ENCODE data around the gene RET.
A peak's percentile ranks its signal among the peaks of the same experiment; 100 is the strongest.
"Not testable (repeated sequence)": the region's sequence is repeated elsewhere in the genome, so short reads cannot be mapped to it uniquely, and the experiment has no call there.

RET gene

GRCh38 chr10:43137717-43138020 lies 60.8 kb downstream of the RET start:
- DNase-seq: peak; percentile 28

- DNase-seq: peak; percentile 85
Measured at GRCh38 chr10:43138021-43138756, 61.3 kb downstream of the RET start, which contains the start of gene CSGALNACT2. Gene CSGALNACT2 (plus strand): TSS chr10:43138445. CDS start chr10:43155150, 16,705 bp downstream.

GRCh38 chr10:43138757-43139241 lies 61.9 kb downstream of the RET start:
- no peak for DNase-seq

GRCh38 chr10:43141421-43141820 lies 64.6 kb downstream of the RET start:
- no peak for DNase-seq

GRCh38 chr10:43145311-43145710 lies 68.4 kb downstream of the RET start:
- DNase-seq: no peak

GRCh38 chr10:43145936-43146335 lies 69.1 kb downstream of the RET start:
- DNase-seq: not testable (repeated sequence)

GRCh38 chr10:43151371-43151770 lies 74.5 kb downstream of the RET start:
- DNase-seq: no peak

GRCh38 chr10:43153901-43154300 lies 77.0 kb downstream of the RET start:
- DNase-seq: no peak

- DNase-seq: no peak
Measured at GRCh38 chr10:43155221-43155620, 78.4 kb downstream of the RET start.

GRCh38 chr10:43155741-43156140 lies 78.9 kb downstream of the RET start:
- DNase-seq: no peak

GRCh38 chr10:43156590-43157341 lies 79.9 kb downstream of the RET start:
- DNase-seq: no peak

GRCh38 chr10:43158636-43159035 lies 81.8 kb downstream of the RET start:
- DNase-seq: no peak

- DNase-seq: no peak
Measured at GRCh38 chr10:43160046-43160920, 83.4 kb downstream of the RET start.

GRCh38 chr10:43160921-43161255 lies 84.0 kb downstream of the RET start:
- DNase-seq: no peak

GRCh38 chr10:43162604-43163003 lies 85.7 kb downstream of the RET start:
- no peak for DNase-seq

- no peak for DNase-seq
Measured at GRCh38 chr10:43166207-43166879, 89.5 kb downstream of the RET start.

- no peak for DNase-seq
Measured at GRCh38 chr10:43166880-43167497, 90.1 kb downstream of the RET start.

GRCh38 chr10:43167498-43167889 lies 90.6 kb downstream of the RET start:
- no peak for DNase-seq

GRCh38 chr10:43170491-43170890 lies 93.6 kb downstream of the RET start:
- no peak for DNase-seq

- no peak for DNase-seq
Measured at GRCh38 chr10:43172645-43173044, 95.8 kb downstream of the RET start.

GRCh38 chr10:43173120-43173519 lies 96.3 kb downstream of the RET start:
- no peak for DNase-seq

GRCh38 chr10:43174969-43175368 lies 98.1 kb downstream of the RET start:
- no peak for DNase-seq
